Activated CD8-positive, alpha-beta memory T cell treated with anti-CD3 and anti-CD28 coated beads, Interleukin-2, amount 10 ng/mL, durations not matched to agents 7 days and 5 days (primary cell): ENCODE results near the gene MT3. TPM values are rescaled to one million over a fixed set of nuclear protein-coding genes. Genes with fewer than 3 reads are reported as not detected.

Experiments used
- ATAC-seq: fragments of 150-1000 bp; cut with Tn5 transposase; one replicate; pipeline ENCODE4 v1.10.0; 2021; ENCODE audit warnings: moderate library complexity
- CTCF ChIA-PET: fragments of 350-600 bp; sonication (Branson Sonifier 250); formaldehyde crosslinking; loops from one replicate; lab custom pipeline; 2021; ENCODE audit warnings: antibody characterized with exemption; lab: Charles Lee
- DNase-seq: peaks from one replicate; pipeline ENCODE4 v3.0.0-alpha.2; 2020
- H3K27ac Mint-ChIP-seq: one replicate; pipeline ENCODE4 v1.8.0; 2021; ENCODE audit warnings: mild to moderate bottlenecking, mixed read lengths
- H3K27me3 Mint-ChIP-seq: one replicate; pipeline ENCODE4 v1.8.0; 2021; ENCODE audit warnings: mixed read lengths
- H3K36me3 Mint-ChIP-seq: one replicate; pipeline ENCODE4 v1.8.0; 2021; ENCODE audit warnings: mild to moderate bottlenecking, mixed read lengths
- H3K4me1 Mint-ChIP-seq: one replicate; pipeline ENCODE4 v1.8.0; 2021; ENCODE audit warnings: mixed read lengths
- H3K4me3 Mint-ChIP-seq: one replicate; pipeline ENCODE4 v1.8.0; 2021; ENCODE audit warnings: mild to moderate bottlenecking, moderate library complexity, mixed read lengths
- H3K9me3 Mint-ChIP-seq: one replicate; pipeline ENCODE4 v1.8.0; 2022; ENCODE audit warnings: low read depth, mixed read lengths
- total RNA-seq, 2 experiments: library from RNA; stranded (reverse); gene quantifications; one replicate each; pipeline ENCODE4 v1.2.3, GENCODE V29; 2021

The MT3 gene
- total RNA-seq, 2 experiments from 2014 or later: 3.6 TPM; not detected in 1

- Mint-ChIP-seq H3K36me3 (no peaks in the 10 kb centered on the region), H3K4me1 (peaks cover 41% of the 10 kb centered on the region), H3K9me3 (no peaks in the 10 kb centered on the region), H3K27ac (no peak overlapping the region), H3K27me3 (peaks cover 77% of the 10 kb centered on the region), H3K4me3 (no peak overlapping the region)
- ATAC-seq (no peak), DNase-seq (no peak)
- CTCF ChIA-PET: interaction anchor here (1.2 to 4.7 kb wide), 3 partner anchors 14 to 61 kb away, joined by 3 to 38 read pairs (median 4); partner anchors contain the start of gene MT1E
Observed at GRCh38 chr16:56640076-56640475, 50.7 kb downstream of the MT3 start.

Other genes with a start within 250 kb of the MT3 start
- gene AMFR, start 164.0 kb upstream of the MT3 start, total RNA-seq: 10 to 100 TPM; 48.9 to 54.2 TPM
- 100 to 1,000 TPM; 242 to 279 TPM for gene NUDT21, start 138.2 kb upstream of the MT3 start, total RNA-seq
- 10 to 100 TPM; 41.9 to 63.1 TPM for gene OGFOD1, start 138.0 kb upstream of the MT3 start, total RNA-seq
- gene BBS2, start 69.5 kb upstream of the MT3 start, total RNA-seq: 1 to 10 TPM; 6.2 to 8.2 TPM
- not detected for gene MT4, start 24.5 kb upstream of the MT3 start, total RNA-seq
- 100 to 1,000 TPM; 121 to 125 TPM for gene MT2A, start 19.1 kb downstream of the MT3 start, total RNA-seq
- gene MT1E, start 36.3 kb downstream of the MT3 start, total RNA-seq: 10 to 100 TPM; 41.2 to 54.1 TPM
- gene MT1M, start 43.1 kb downstream of the MT3 start, total RNA-seq: not detected
- under 1 TPM in 1 of 2 experiments, not detected in 1; 0.91 TPM for gene MT1A, start 49.1 kb downstream of the MT3 start, total RNA-seq
- gene MT1B, start 62.4 kb downstream of the MT3 start, total RNA-seq: not detected
- gene MT1F, start 68.4 kb downstream of the MT3 start, total RNA-seq: 10 to 100 TPM; 11.4 to 20.6 TPM
- gene MT1G, start 78.5 kb downstream of the MT3 start, total RNA-seq: 1 to 10 TPM; 2.8 to 3.4 TPM
- gene MT1H, start 80.3 kb downstream of the MT3 start, total RNA-seq: not detected
- 10 to 100 TPM; 34.2 to 39.5 TPM for gene MT1X, start 92.9 kb downstream of the MT3 start, total RNA-seq
- gene NUP93, start 140.6 kb downstream of the MT3 start, total RNA-seq: 100 to 1,000 TPM; 126 to 129 TPM